HCT116 (cell line): ENCODE measurements around the gene RBM47. TPM values are rescaled to one million over a fixed set of nuclear protein-coding genes. Genes with fewer than 3 reads are reported as not detected.
A peak's percentile ranks its signal among the peaks of the same experiment; 100 is the strongest.

Experiments
- ATAC-seq: fragments of 200-7000 bp; cut with Tn5 transposase; 2 replicates; pipeline ENCODE4 v1.9.1; 2020; ENCODE audit warnings: mild to moderate bottlenecking, moderate library complexity
- BruUV-seq: library from RNA; stranded (reverse); fragments of 400-500 nt; replicated peaks from 2 replicates; lab custom pipeline; 2021; lab: Mats Ljungman, UMichigan
- CTCF ChIA-PET: fragments of 300-600 bp; sonication (Branson Sonifier 250); formaldehyde crosslinking; loops from one replicate; lab custom pipeline; 2021; ENCODE audit warnings: antibody characterized with exemption; lab: Charles Lee
- POLR2A ChIA-PET: fragments of 300-600, 350-600 bp; sonication (Branson Sonifier 250); formaldehyde crosslinking; loops from one replicate; lab custom pipeline; 2021; ENCODE audit warnings: antibody characterized with exemption; lab: Charles Lee
- RAD21 ChIA-PET, 2 experiments: fragments of 300-600 bp; sonication (Branson Sonifier 250); formaldehyde crosslinking; loops; one replicate each; lab custom pipeline; 2023; ENCODE audit warnings: low total read pairs in 2 of 2; ENCODE audit not compliant: uncharacterized antibody in 2 of 2, unreplicated experiment in 2 of 2, low non-redundant PET in 1 of 2; lab: Charles Lee
- DNase-seq: peaks from one replicate; pipeline ENCODE4 v3.0.0-alpha.2; 2010; ENCODE audit warnings: low read depth, low spot score
- H2AFZ ChIP-seq: fragments of 200-600 bp; shearing (Covaris generic), sonication (generic); 2 replicates; pipeline ENCODE4 v1.6.1; 2017; ENCODE audit warnings: low read depth, mixed run types, mixed read lengths, antibody characterized with exemption, low read length; ENCODE audit not compliant: poor library complexity, severe bottlenecking
- H3K27ac ChIP-seq: 2 replicates; pipeline ENCODE4 v1.5.1; 2012; ENCODE audit warnings: low read depth, low read length
- H3K27me3 ChIP-seq: fragments of 200-600 bp; sonication (generic); 2 replicates; pipeline ENCODE4 v1.6.1; 2016; ENCODE audit warnings: mixed run types, low read length, mixed read lengths; ENCODE audit not compliant: insufficient read depth
- H3K36me3 ChIP-seq, 2 experiments: fragments of 200-500 bp in 1 of 2; fragments of 200-600 bp in 1 of 2; sonication (Bioruptor generic) in 1 of 2; sonication (generic) in 1 of 2; 2 replicates each; pipeline versions ENCODE4 v1.5.1 to v1.6.1; 2014 to 2016; ENCODE audit warnings: low read length in 2 of 2, inconsistent platforms in 1 of 2, mixed read lengths in 1 of 2, mixed run types in 1 of 2; ENCODE audit not compliant: insufficient read depth in 2 of 2, control insufficient read depth in 1 of 2
- H3K4me1 ChIP-seq, 2 experiments: fragments of 200-600 bp in 1 of 2; sonication (generic) in 1 of 2; 2 replicates each; pipeline versions ENCODE4 v1.5.1 to v1.6.1; 2012 to 2017; ENCODE audit warnings: low read length in 2 of 2, inconsistent platforms in 1 of 2, mild to moderate bottlenecking in 1 of 2, mixed read lengths in 1 of 2, mixed run types in 1 of 2, moderate library complexity in 1 of 2; ENCODE audit not compliant: insufficient read depth in 2 of 2, control insufficient read depth in 1 of 2
- H3K4me2 ChIP-seq: fragments of 200-600 bp; sonication (generic); 2 replicates; pipeline ENCODE4 v1.6.1; 2017; ENCODE audit warnings: mixed run types, low read length, mixed read lengths
- H3K4me3 ChIP-seq, 2 experiments: fragments of 200-600 bp in 1 of 2; sonication (generic) in 1 of 2; replicated peaks in 1 of 2; 2 replicates each; pipeline ENCODE4 v1.5.1; 2011 to 2016; ENCODE audit warnings: low read length in 2 of 2, control low read depth in 1 of 2, low read depth in 1 of 2, mild to moderate bottlenecking in 1 of 2, mixed read lengths in 1 of 2, mixed run types in 1 of 2
- H3K79me2 ChIP-seq: fragments of 200-600 bp; sonication (generic); 2 replicates; pipeline ENCODE4 v1.6.1; 2017; ENCODE audit warnings: mild to moderate bottlenecking, mixed run types, low read length, moderate library complexity, mixed read lengths; ENCODE audit not compliant: insufficient read depth
- H3K9ac ChIP-seq: fragments of 200-600 bp; sonication (generic); 2 replicates; pipeline ENCODE4 v1.6.1; 2016; ENCODE audit warnings: low read length, mixed read lengths
- H3K9me2 ChIP-seq: fragments of 200-600 bp; sonication (generic), shearing (Covaris generic); 2 replicates; pipeline ENCODE4 v1.6.1; 2017; ENCODE audit warnings: mixed run types, mild to moderate bottlenecking, moderate library complexity; ENCODE audit not compliant: insufficient read depth
- H3K9me3 ChIP-seq, 2 experiments: fragments of 200-500 bp in 1 of 2; fragments of 200-600 bp in 1 of 2; sonication (Bioruptor generic) in 1 of 2; sonication (generic) in 1 of 2; 2 replicates each; pipeline ENCODE4 v1.6.1; 2014 to 2017; ENCODE audit warnings: low read length in 2 of 2, mixed read lengths in 2 of 2, inconsistent platforms in 1 of 2, low read depth in 1 of 2, mild to moderate bottlenecking in 1 of 2, mixed run types in 1 of 2, moderate library complexity in 1 of 2; ENCODE audit not compliant: control insufficient read depth in 1 of 2, insufficient read depth in 1 of 2
- H4K20me1 ChIP-seq: fragments of 200-600 bp; sonication (generic), shearing (Covaris generic); 2 replicates; pipeline ENCODE4 v1.6.1; 2017; ENCODE audit warnings: mixed run types, mild to moderate bottlenecking, moderate library complexity; ENCODE audit not compliant: insufficient read depth
- ATF3 ChIP-seq: IDR thresholded peaks from 2 replicates; pipeline ENCODE4 v1.6.1; 2012
- JUND ChIP-seq: IDR thresholded peaks from 2 replicates; pipeline ENCODE4 v1.6.1; 2012
- SIN3A ChIP-seq: IDR thresholded peaks from 2 replicates; pipeline ENCODE4 v1.6.1; 2012; ENCODE audit warnings: low read depth
- ZBTB33 ChIP-seq: IDR thresholded peaks from 2 replicates; pipeline ENCODE4 v1.6.1; 2011; ENCODE audit warnings: mild to moderate bottlenecking, low read length, moderate library complexity; ENCODE audit not compliant: insufficient replicate concordance; ENCODE audit errors: extremely low read depth
- ZNF274 ChIP-seq: fragments of 200-500 bp; sonication (Bioruptor generic); IDR thresholded peaks from 2 replicates; pipeline ENCODE4 v1.6.1; 2014; ENCODE audit warnings: mild to moderate bottlenecking, low read depth, low read length, inconsistent platforms
- intact Hi-C: fragments of 100-400 bp; cut with micrococcal nuclease; formaldehyde crosslinking; loops from 2 replicates; pipeline ENCODE4 v1.10.0; 2022
- total RNA-seq: library from RNA; stranded (reverse); gene quantifications from one replicate; pipeline ENCODE4 v1.2.1, GENCODE V29; 2021; ENCODE audit not compliant: unreplicated experiment

The RBM47 gene
- total RNA-seq, 1 experiment from 2014 or later = 22.2 TPM

GRCh38 chr4:40378619-40379018 is 251.0 kb downstream of the RBM47 start (continued):
- TF ChIP-seq ZBTB33 = no peak
- no peak for TF ChIP-seq SIN3A
- no peak for TF ChIP-seq ZNF274

GRCh38 chr4:40377512-40378365 is 251.9 kb downstream of the RBM47 start:
- H3K27me3 ChIP-seq = no peaks in the 10 kb centered on the region
- H3K4me2 ChIP-seq = peak overlapping the region; percentile 41
- CTCF ChIA-PET = interaction anchor here (1.0 kb wide), 1 partner anchor 9 kb away, joined by 3 read pairs; no protein-coding TSS in a partner anchor
- intact Hi-C loops = no loop called here
- H3K36me3 ChIP-seq = no peaks in the 10 kb centered on the region
- H3K9me3 ChIP-seq = no peaks in the 10 kb centered on the region
- POLR2A ChIA-PET = no interaction called here
- no peak for DNase-seq
- H4K20me1 ChIP-seq = no peaks in the 10 kb centered on the region
- H2AFZ ChIP-seq = peak overlapping the region; percentile 76
- no peak overlapping the region for H3K4me3 ChIP-seq
- H3K4me1 ChIP-seq = peaks cover 0 to 15% of the 10 kb centered on the region in 2 experiments; a peak in 2 of 4 replicates
- BruUV-seq = no TSS peak
- no peak overlapping the region for H3K27ac ChIP-seq
- H3K79me2 ChIP-seq = no peaks in the 10 kb centered on the region
- ATAC-seq = peak; percentile 65
- no peak overlapping the region for H3K9ac ChIP-seq
- RAD21 ChIA-PET = no interaction called here
- TF ChIP-seq ATF3 (no peak), JUND (peak; percentile 32; the same call in 1 of the 2 replicates)
- TF ChIP-seq, all 23 proteins: peak for 1
- H3K9me2 ChIP-seq = no peaks in the 10 kb centered on the region
